Thymus (tissue), 11 donors: ENCODE results near the gene PPP1R27. TPM values are rescaled to one million over a fixed set of nuclear protein-coding genes. Genes with fewer than 3 reads are reported as not detected.
"Not testable (repeated sequence)": the region's sequence is repeated elsewhere in the genome, so short reads cannot be mapped to it uniquely, and the experiment has no call there.

Source experiments
- DNase-seq, 9 donors: peaks; one replicate each; pipeline ENCODE4 v3.0.0-alpha.2; 2013; ENCODE audit warnings: low spot score in 9 of 9, low read depth in 6 of 9, missing footprints in 1 of 9
- H3K27ac ChIP-seq, 2 donors: one replicate each; pipeline ENCODE4 v1.5.1; 2013; ENCODE audit warnings: control low read depth in 1 of 2, low read depth in 1 of 2, low read length in 1 of 2, mild to moderate bottlenecking in 1 of 2, moderate library complexity in 1 of 2
- H3K27me3 ChIP-seq, 2 donors: one replicate each; pipeline ENCODE4 v1.5.1; 2013; ENCODE audit warnings: low read length in 1 of 2; ENCODE audit not compliant: control insufficient read depth in 2 of 2, insufficient read depth in 1 of 2
- H3K36me3 ChIP-seq, 2 donors: one replicate each; pipeline ENCODE4 v1.5.1; 2013; ENCODE audit warnings: low read length in 1 of 2, mild to moderate bottlenecking in 1 of 2, moderate library complexity in 1 of 2; ENCODE audit not compliant: control insufficient read depth in 2 of 2, insufficient read depth in 2 of 2
- H3K4me1 ChIP-seq, 2 donors: one replicate each; pipeline ENCODE4 v1.5.1; 2013; ENCODE audit warnings: low read length in 2 of 2; ENCODE audit not compliant: control insufficient read depth in 2 of 2, insufficient read depth in 2 of 2
- H3K4me3 ChIP-seq, 2 donors: one replicate each; pipeline ENCODE4 v1.5.1; 2013; ENCODE audit warnings: low read length in 2 of 2, control low read depth in 1 of 2, mild to moderate bottlenecking in 1 of 2
- H3K9me3 ChIP-seq, 2 donors: one replicate each; pipeline ENCODE4 v1.5.1; 2013; ENCODE audit warnings: low read length in 1 of 2, mild to moderate bottlenecking in 1 of 2; ENCODE audit not compliant: control insufficient read depth in 2 of 2, insufficient read depth in 1 of 2
- WGBS: extraction: QIAGEN DNeasy Blood & Tissue Kit; methylation state at CpG from one replicate; pipeline ENCODE4 v1.1.7; 2013; 5-methylcytosine and 5-hydroxymethylcytosine counted together
- polyA plus RNA-seq: library from polyadenylated mRNA; stranded (reverse); fragments of 200-250 nt; gene quantifications from one replicate; pipeline ENCODE4 v1.2.3, GENCODE V29; 2013
- total RNA-seq: library from RNA; stranded (reverse); fragments of 120-200 nt; gene quantifications from one replicate; pipeline ENCODE4 v1.2.4, GENCODE V29; 2013
- donor health status: healthy.

Gene PPP1R27
- total and polyA plus RNA-seq, 2 donors: 0.28 to 0.94 TPM

- no peak overlapping the region for H3K27ac ChIP-seq
Observed at GRCh38 chr17:81844327-81844851, 9.5 kb upstream of the PPP1R27 start.

GRCh38 chr17:81843713-81844326 lies 9.0 kb upstream of the PPP1R27 start:
- no peak for DNase-seq
- H3K9me3 ChIP-seq: no peaks in the 10 kb centered on the region
- 98% methylated on average over 30 of the region's 30 CpGs for WGBS
- H3K27ac ChIP-seq: no peak overlapping the region
- peaks cover 0 to 2% of the 10 kb centered on the region in 2 donors for H3K27me3 ChIP-seq
- H3K4me1 ChIP-seq: peaks cover 0 to 8% of the 10 kb centered on the region in 2 donors
- no peak overlapping the region for H3K4me3 ChIP-seq
- H3K36me3 ChIP-seq: peaks cover 57 to 59% of the 10 kb centered on the region in 2 donors

More at GRCh38 chr17:81844327-81844851, 9.5 kb upstream of the PPP1R27 start:
- H3K9me3 ChIP-seq: no peaks in the 10 kb centered on the region
- peaks cover 0 to 8% of the 10 kb centered on the region in 2 donors for H3K4me1 ChIP-seq
- H3K27me3 ChIP-seq: peaks cover 0 to 2% of the 10 kb centered on the region in 2 donors
- peaks cover 59 to 60% of the 10 kb centered on the region in 2 donors for H3K36me3 ChIP-seq
- DNase-seq: no peak
- H3K4me3 ChIP-seq: no peak overlapping the region
- WGBS: 98% methylated on average over 14 of the region's 14 CpGs

GRCh38 chr17:81842725-81843504 lies 8.1 kb upstream of the PPP1R27 start:
- DNase-seq: no peak
- no peak overlapping the region for H3K27ac ChIP-seq
- H3K4me1 ChIP-seq: peaks cover 0 to 8% of the 10 kb centered on the region in 2 donors
- no peaks in the 10 kb centered on the region for H3K9me3 ChIP-seq
- no peak overlapping the region for H3K4me3 ChIP-seq
- peaks cover 0 to 2% of the 10 kb centered on the region in 2 donors for H3K27me3 ChIP-seq
- peaks cover 52 to 55% of the 10 kb centered on the region in 2 donors for H3K36me3 ChIP-seq
- WGBS: 95% methylated on average over 21 of the region's 21 CpGs

GRCh38 chr17:81842378-81842724 lies 7.5 kb upstream of the PPP1R27 start:
- WGBS: 97% methylated on average over 11 of the region's 11 CpGs
- no peaks in the 10 kb centered on the region for H3K9me3 ChIP-seq
- DNase-seq: no peak
- H3K36me3 ChIP-seq: peaks cover 50% of the 10 kb centered on the region in 2 donors
- H3K27ac ChIP-seq: peak overlapping the region in 1 of 2 donors; percentile 12
- H3K4me3 ChIP-seq: no peak overlapping the region
- H3K27me3 ChIP-seq: peaks cover 0 to 2% of the 10 kb centered on the region in 2 donors
- peaks cover 0 to 8% of the 10 kb centered on the region in 2 donors for H3K4me1 ChIP-seq

GRCh38 chr17:81841866-81842265 lies 7.0 kb upstream of the PPP1R27 start:
- no peak for DNase-seq
- H3K4me3 ChIP-seq: no peak overlapping the region

GRCh38 chr17:81840826-81841778 lies 6.3 kb upstream of the PPP1R27 start:
- Histone ChIP-seq H3K27me3 (no peaks in the 10 kb centered on the region), H3K9me3 (no peaks in the 10 kb centered on the region), H3K27ac (peak overlapping the region in 1 of 2 donors; percentile 48), H3K36me3 (peaks cover 38% of the 10 kb centered on the region in 2 donors), H3K4me3 (no peak overlapping the region), H3K4me1 (peaks cover 0 to 8% of the 10 kb centered on the region in 2 donors)
- 90% methylated on average over 40 of the region's 40 CpGs for WGBS
- DNase-seq: no peak

More at GRCh38 chr17:81841866-81842265, 7.0 kb upstream of the PPP1R27 start:
- Histone ChIP-seq H3K9me3 (no peaks in the 10 kb centered on the region), H3K27ac (no peak overlapping the region), H3K36me3 (peaks cover 45 to 46% of the 10 kb centered on the region in 2 donors), H3K27me3 (peaks cover 0 to 2% of the 10 kb centered on the region in 2 donors), H3K4me1 (peaks cover 0 to 8% of the 10 kb centered on the region in 2 donors)
- 92% methylated on average over 15 of the region's 15 CpGs for WGBS

GRCh38 chr17:81840059-81840458 lies 5.2 kb upstream of the PPP1R27 start:
- DNase-seq, H3K4me1 ChIP-seq, H3K27me3 ChIP-seq, H3K9me3 ChIP-seq, H3K4me3 ChIP-seq, H3K27ac ChIP-seq: not testable (repeated sequence)
- 96% methylated on average over 5 of the region's 5 CpGs for WGBS
- H3K36me3 ChIP-seq: peaks cover 27% of the 10 kb centered on the region in 2 donors

GRCh38 chr17:81839301-81839700 lies 4.5 kb upstream of the PPP1R27 start:
- 89% methylated on average over 15 of the region's 15 CpGs for WGBS

More at GRCh38 chr17:81839301-81839700, 4.5 kb upstream of the PPP1R27 start:
- Histone ChIP-seq H3K4me1 (peaks cover 0 to 11% of the 10 kb centered on the region in 2 donors), H3K27ac (no peak overlapping the region), H3K9me3 (no peaks in the 10 kb centered on the region), H3K36me3 (peaks cover 20% of the 10 kb centered on the region in 2 donors), H3K27me3 (no peaks in the 10 kb centered on the region), H3K4me3 (no peak overlapping the region)
- DNase-seq: no peak
